GM12878 (cell line): ENCODE measurements around the gene ARHGAP15. TPM values are rescaled to one million over a fixed set of nuclear protein-coding genes. Genes with fewer than 3 reads are reported as not detected.

Experiments
- ATAC-seq: fragments of 200-7000 bp; cut with Tn5 transposase; 3 replicates; pipeline ENCODE4 v1.9.1; 2020; ENCODE audit warnings: mild to moderate bottlenecking, moderate library complexity
- BruUV-seq: library from RNA; stranded (reverse); fragments of 400-500 nt; replicated peaks from 2 replicates; lab custom pipeline; 2021; lab: Mats Ljungman, UMichigan
- CTCF ChIA-PET: fragments of 300-600 bp; sonication (Branson Sonifier 250); formaldehyde crosslinking; extraction: SDS; loops from one replicate; lab custom pipeline; 2021; ENCODE audit warnings: inconsistent platforms; lab: Yijun Ruan, JAX
- POLR2A ChIA-PET: fragments of 350-600 bp; formaldehyde crosslinking; extraction: SDS; loops from one replicate; lab custom pipeline; 2021; ENCODE audit warnings: inconsistent platforms; lab: Charles Lee
- RAD21 ChIA-PET: fragments of 300-600 bp; sonication (Branson Sonifier 250); formaldehyde crosslinking; loops from one replicate; lab custom pipeline; 2023; ENCODE audit warnings: antibody characterized with exemption; ENCODE audit not compliant: unreplicated experiment; lab: Charles Lee
- SMC1A ChIA-PET: fragments of 300-600 bp; sonication (Branson Sonifier 250); formaldehyde crosslinking; loops from one replicate; lab custom pipeline; 2023; ENCODE audit not compliant: unreplicated experiment, uncharacterized antibody; lab: Charles Lee
- DNase-seq: peaks from one replicate; pipeline ENCODE4 v3.0.0-alpha.2; 2011; ENCODE audit warnings: low read depth, low spot score
- FAIRE-seq: peaks from 3 replicates; lab custom pipeline; 2011; peaks lifted over from hg19 to GRCh38; lab: Jason Lieb, UNC
- H2AFZ ChIP-seq: 2 replicates; pipeline ENCODE4 v1.6.0; 2011; ENCODE audit warnings: low read depth, low read length, control low read depth; ENCODE audit not compliant: control insufficient read depth
- H3K27ac ChIP-seq: 2 replicates; pipeline ENCODE4 v1.5.1; 2011; ENCODE audit warnings: control low read depth; ENCODE audit not compliant: control insufficient read depth, insufficient read depth
- H3K27me3 ChIP-seq, 2 experiments: replicated peaks in 1 of 2; 2 replicates each; pipeline versions ENCODE4 v1.6.0 to v1.6.1; 2011; ENCODE audit warnings: low read length in 1 of 2; ENCODE audit not compliant: control insufficient read depth in 2 of 2, insufficient read depth in 2 of 2
- H3K36me3 ChIP-seq, 2 experiments: 2 replicates each; pipeline ENCODE4 v1.5.1; 2011; ENCODE audit warnings: low read length in 1 of 2; ENCODE audit not compliant: control insufficient read depth in 2 of 2, insufficient read depth in 2 of 2
- H3K4me1 ChIP-seq: 2 replicates; pipeline ENCODE4 v1.6.1; 2011; ENCODE audit warnings: mild to moderate bottlenecking, low read length, moderate library complexity, mixed read lengths; ENCODE audit not compliant: control insufficient read depth, insufficient read depth
- H3K4me2 ChIP-seq: 2 replicates; pipeline ENCODE4 v1.6.0; 2011; ENCODE audit warnings: control low read depth; ENCODE audit not compliant: control insufficient read depth, insufficient read depth
- H3K4me3 ChIP-seq: fragments of 200-600 bp; sonication (generic); 2 replicates; pipeline ENCODE4 v1.5.1; 2016
- H3K79me2 ChIP-seq: 2 replicates; pipeline ENCODE4 v1.6.0; 2011; ENCODE audit warnings: low read length; ENCODE audit not compliant: control insufficient read depth, insufficient read depth
- H3K9ac ChIP-seq: 2 replicates; pipeline ENCODE4 v1.8.0; 2011; ENCODE audit warnings: low read length, control low read depth, mixed read lengths; ENCODE audit not compliant: control insufficient read depth, insufficient read depth
- H3K9me3 ChIP-seq: replicated peaks from 3 replicates; pipeline ENCODE4 v1.5.1; 2011; ENCODE audit warnings: mild to moderate bottlenecking, low read length; ENCODE audit not compliant: control insufficient read depth, insufficient read depth
- H4K20me1 ChIP-seq: 2 replicates; pipeline ENCODE4 v1.6.0; 2011; ENCODE audit not compliant: control insufficient read depth, insufficient read depth
- CBX5 ChIP-seq: sonication (generic); IDR thresholded peaks from 2 replicates; pipeline ENCODE4 v1.6.1; 2016; ENCODE audit warnings: low read depth, moderate library complexity, mild to moderate bottlenecking, inconsistent platforms
- DPF2 ChIP-seq: fragments of 450-650 bp; IDR thresholded peaks from 2 replicates; pipeline ENCODE4 v1.6.1; 2017; ENCODE audit warnings: mild to moderate bottlenecking
- E2F4 ChIP-seq: IDR thresholded peaks from 2 replicates; pipeline ENCODE4 v1.6.1; 2012; ENCODE audit warnings: low read depth, low read length, improper control_type of control experiment
- ESRRA ChIP-seq: IDR thresholded peaks from 2 replicates; pipeline ENCODE4 v1.6.1; 2012; ENCODE audit warnings: mild to moderate bottlenecking, low read length, improper control_type of control experiment
- FOXM1 ChIP-seq: IDR thresholded peaks from 2 replicates; pipeline ENCODE4 v1.6.1; 2012; ENCODE audit warnings: low read depth, mild to moderate bottlenecking, inconsistent platforms, low read length, moderate library complexity
- HDGF ChIP-seq: fragments of 450-650 bp; IDR thresholded peaks from 2 replicates; pipeline ENCODE4 v1.6.1; 2016; ENCODE audit warnings: antibody characterized with exemption
- KAT2A ChIP-seq: conservative IDR thresholded peaks from 2 replicates; pipeline ENCODE4 v1.6.1; 2011; ENCODE audit warnings: low read depth, low read length; ENCODE audit not compliant: control insufficient read depth
- LARP7 ChIP-seq: fragments of 450-650 bp; IDR thresholded peaks from 2 replicates; pipeline ENCODE4 v1.6.1; 2017; ENCODE audit warnings: mild to moderate bottlenecking
- MTA2 ChIP-seq: fragments of 450-650 bp; IDR thresholded peaks from 2 replicates; pipeline ENCODE4 v1.6.1; 2016; ENCODE audit warnings: low read depth, mild to moderate bottlenecking, moderate library complexity
- MYC ChIP-seq: IDR thresholded peaks from 2 replicates; pipeline ENCODE4 v1.6.1; 2011; ENCODE audit warnings: mild to moderate bottlenecking, low read length, moderate library complexity, inconsistent platforms; ENCODE audit not compliant: insufficient read depth, insufficient replicate concordance, insufficient read length, severe bottlenecking
- POLR2AphosphoS5 ChIP-seq: IDR thresholded peaks from 2 replicates; pipeline ENCODE4 v1.6.1; 2011; ENCODE audit warnings: mild to moderate bottlenecking, low read length, inconsistent platforms
- RB1 ChIP-seq: fragments of 450-650 bp; formaldehyde crosslinking; IDR thresholded peaks from 2 replicates; pipeline ENCODE4 v1.6.1; 2017; ENCODE audit warnings: mild to moderate bottlenecking, borderline replicate concordance
- SMAD1 ChIP-seq: fragments of 450-650 bp; IDR thresholded peaks from 2 replicates; pipeline ENCODE4 v1.6.1; 2018; ENCODE audit warnings: mild to moderate bottlenecking, low read depth; ENCODE audit not compliant: partially characterized antibody
- SPI1 ChIP-seq: IDR thresholded peaks from 2 replicates; pipeline ENCODE4 v1.6.1; 2011; ENCODE audit warnings: low read depth, mild to moderate bottlenecking, low read length, moderate library complexity, borderline replicate concordance; ENCODE audit not compliant: insufficient read depth
- SRF ChIP-seq, 2 experiments: IDR thresholded peaks; 2 replicates each; pipeline ENCODE4 v1.6.1; 2011; ENCODE audit warnings: low read depth in 2 of 2, low read length in 2 of 2, mild to moderate bottlenecking in 1 of 2, moderate library complexity in 1 of 2
- ZBTB4 ChIP-seq: fragments of 450-650 bp; formaldehyde crosslinking; IDR thresholded peaks from 2 replicates; pipeline ENCODE4 v1.4.0; 2022; ENCODE audit warnings: mild to moderate bottlenecking, moderate library complexity
- ZZZ3 ChIP-seq: IDR thresholded peaks from 2 replicates; pipeline ENCODE4 v1.6.1; 2011; ENCODE audit warnings: low read depth; ENCODE audit not compliant: control insufficient read depth, insufficient read length
- WGBS: methylation state at CpG from one replicate; pipeline ENCODE4 v1.1.6; 2016; ENCODE audit warnings: low lambda C conversion rate; ENCODE audit not compliant: insufficient replicate concordance, insufficient coverage; ENCODE audit errors: missing lambda C conversion rate; 5-methylcytosine and 5-hydroxymethylcytosine counted together
- in situ Hi-C: fragments of 300-500 bp; cut with MboI; formaldehyde crosslinking; loops from 9 replicates; pipeline ENCODE4 v1.14.3; 2018; ENCODE audit warnings: mixed read lengths
- intact Hi-C: fragments of 100-400 bp; cut with micrococcal nuclease; formaldehyde crosslinking; loops from one replicate; pipeline ENCODE4 v1.14.2; 2022; ENCODE audit not compliant: unreplicated experiment
- polyA plus RNA-seq, 11 experiments: library from polyadenylated mRNA; depleted of rRNA in 4 of 11; unstranded in 6 of 11; stranded (reverse) in 5 of 11; fragments of >200 nt; fragmentation: Nextera tagmentation in 4 of 11; fragmentation: Illumina TruSeq in 1 of 11; extraction: Ambion mirVana in 4 of 11; extraction: Trizol in 1 of 11; gene quantifications; 1 replicate in 1 of 11; 2 replicates in 10 of 11; pipeline versions ENCODE4 v1.2.1 to v1.2.3, GENCODE V29; 2011 to 2016; ENCODE audit warnings: inconsistent platforms in 2 of 11, missing spikeins in 2 of 11, low read depth in 1 of 11
- total RNA-seq, 4 experiments: library from RNA; depleted of rRNA in 3 of 4; stranded (reverse); fragments of >200 nt in 3 of 4; fragmentation: Illumina TruSeq in 1 of 4; extraction: Trizol in 1 of 4; gene quantifications; 2 replicates each; pipeline versions ENCODE4 v1.2.1 to v1.2.3, GENCODE V29; 2013 to 2021
- TF ChIP-seq, protein P1 (sequence below): fragments of 150-350 bp; IDR thresholded peaks from 2 replicates; pipeline ENCODE4 v1.6.1; 2014; ENCODE audit warnings: mild to moderate bottlenecking, low read depth, low read length
- TF ChIP-seq, protein P2 (sequence below): IDR thresholded peaks from 2 replicates; pipeline ENCODE4 v1.6.1; 2012; ENCODE audit warnings: low read depth, low read length, improper control_type of control experiment

The ARHGAP15 gene
- total and polyA plus RNA-seq, 10 of the 15 experiments (the other 5 are each of a cell fraction or from before 2014, with no cell fraction given) = 38.0 to 92.6 (median 66.7) TPM

GRCh38 chr2:143816916-143817315, 687.7 kb downstream of the ARHGAP15 start:
- H2AFZ ChIP-seq = no peak overlapping the region
- no peaks in the 10 kb centered on the region for H3K9me3 ChIP-seq
- no peaks in the 10 kb centered on the region for H3K79me2 ChIP-seq
- RAD21 ChIA-PET = no interaction called here
- in situ Hi-C loops = no loop called here
- POLR2A ChIA-PET = no interaction called here
- ATAC-seq = no peak
- CTCF ChIA-PET = no interaction called here
- H3K36me3 ChIP-seq = no peaks in the 10 kb centered on the region
- SMC1A ChIA-PET = no interaction called here
- no peaks in the 10 kb centered on the region for H3K4me1 ChIP-seq
- H3K4me2 ChIP-seq = no peak overlapping the region
- no peak for DNase-seq
- no TSS peak for BruUV-seq
- no peak overlapping the region for H3K4me3 ChIP-seq
- no peak for FAIRE-seq
- H3K27me3 ChIP-seq = no peaks in the 10 kb centered on the region
- no peak overlapping the region for H3K27ac ChIP-seq
- intact Hi-C loops = no loop called here
- 45% methylated on average over 3 of the region's 3 CpGs for WGBS
- no peak overlapping the region for H3K9ac ChIP-seq
- no peaks in the 10 kb centered on the region for H4K20me1 ChIP-seq
- TF ChIP-seq HDGF = no peak
- no peak for TF ChIP-seq FOXM1
- TF ChIP-seq, protein P1, sequence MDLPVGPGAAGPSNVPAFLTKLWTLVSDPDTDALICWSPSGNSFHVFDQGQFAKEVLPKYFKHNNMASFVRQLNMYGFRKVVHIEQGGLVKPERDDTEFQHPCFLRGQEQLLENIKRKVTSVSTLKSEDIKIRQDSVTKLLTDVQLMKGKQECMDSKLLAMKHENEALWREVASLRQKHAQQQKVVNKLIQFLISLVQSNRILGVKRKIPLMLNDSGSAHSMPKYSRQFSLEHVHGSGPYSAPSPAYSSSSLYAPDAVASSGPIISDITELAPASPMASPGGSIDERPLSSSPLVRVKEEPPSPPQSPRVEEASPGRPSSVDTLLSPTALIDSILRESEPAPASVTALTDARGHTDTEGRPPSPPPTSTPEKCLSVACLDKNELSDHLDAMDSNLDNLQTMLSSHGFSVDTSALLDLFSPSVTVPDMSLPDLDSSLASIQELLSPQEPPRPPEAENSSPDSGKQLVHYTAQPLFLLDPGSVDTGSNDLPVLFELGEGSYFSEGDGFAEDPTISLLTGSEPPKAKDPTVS = no peak
- TF ChIP-seq ESRRA = no peak
- TF ChIP-seq MTA2 = no peak
- TF ChIP-seq MYC = no peak
- TF ChIP-seq KAT2A = no peak
- no peak for TF ChIP-seq RB1
- no peak for TF ChIP-seq LARP7
- no peak for TF ChIP-seq DPF2
- TF ChIP-seq, protein P2, sequence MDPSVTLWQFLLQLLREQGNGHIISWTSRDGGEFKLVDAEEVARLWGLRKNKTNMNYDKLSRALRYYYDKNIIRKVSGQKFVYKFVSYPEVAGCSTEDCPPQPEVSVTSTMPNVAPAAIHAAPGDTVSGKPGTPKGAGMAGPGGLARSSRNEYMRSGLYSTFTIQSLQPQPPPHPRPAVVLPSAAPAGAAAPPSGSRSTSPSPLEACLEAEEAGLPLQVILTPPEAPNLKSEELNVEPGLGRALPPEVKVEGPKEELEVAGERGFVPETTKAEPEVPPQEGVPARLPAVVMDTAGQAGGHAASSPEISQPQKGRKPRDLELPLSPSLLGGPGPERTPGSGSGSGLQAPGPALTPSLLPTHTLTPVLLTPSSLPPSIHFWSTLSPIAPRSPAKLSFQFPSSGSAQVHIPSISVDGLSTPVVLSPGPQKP = no peak
- no peak for TF ChIP-seq ZZZ3
- TF ChIP-seq E2F4 = no peak
- no peak for TF ChIP-seq POLR2AphosphoS5
- TF ChIP-seq SMAD1 = no peak
- TF ChIP-seq SPI1 = no peak
- no peak for TF ChIP-seq CBX5
- TF ChIP-seq ZBTB4 = no peak
- TF ChIP-seq SRF (IDR thresholded peaks at IDR 0.05; ENCODE audit: low read depth in 2 of 2, low read length in 2 of 2) = no peak
